Measurements from ENCODE around the gene PALLD. TPM values are rescaled to one million over a fixed set of nuclear protein-coding genes. Genes with fewer than 3 reads are reported as not detected.

PALLD gene
- total RNA-seq, 1 experiment from 2014 or later: 6.5 TPM

DNA sequence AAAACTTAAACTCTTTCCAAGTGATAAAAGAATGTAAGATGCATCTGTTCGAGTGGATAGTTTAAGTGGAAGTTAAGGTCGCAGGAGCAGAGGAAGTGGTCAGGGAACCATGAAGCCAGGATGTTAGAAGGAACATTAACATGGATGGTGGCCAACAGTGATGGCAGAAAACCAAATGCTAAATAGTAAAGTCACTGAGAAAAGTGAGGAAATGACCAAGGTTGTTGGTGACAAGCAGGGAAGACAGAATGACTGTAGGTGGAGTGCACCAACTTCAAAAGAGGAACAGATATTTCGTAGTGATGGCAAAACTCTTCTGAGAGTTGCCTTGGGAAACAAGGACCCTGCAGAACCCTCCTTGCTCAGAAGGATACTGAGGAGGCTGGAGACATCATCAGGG is 226.2 kb downstream of the PALLD start:
- intact Hi-C loops (cut with micrococcal nuclease; ENCODE audit: unreplicated experiment) (no loop called here), in situ Hi-C loops (cut with HindIII; ENCODE audit: low pct_unique_long_range_greater_than_20kb, low sequenced_read_pairs) (no loop called here)
- TF ChIP-seq TCF7L2 (IDR thresholded peaks at IDR 0.05; ENCODE audit: low read depth, low read length): no peak
- TF ChIP-seq CTCF (IDR thresholded peaks at IDR 0.05): no peak
- TF ChIP-seq REST (IDR thresholded peaks at IDR 0.05; ENCODE audit: insufficient read depth in 1 of 2, low read depth in 2 of 2, low read length in 1 of 2): no peak
- TF ChIP-seq SIN3A (IDR thresholded peaks at IDR 0.05; ENCODE audit: borderline replicate concordance, insufficient read depth, low read depth, low read length): no peak
- no peak for TF ChIP-seq POLR2AphosphoS5 (IDR thresholded peaks at IDR 0.05; ENCODE audit: low read depth, low read length)
- DNase-seq (ENCODE audit: low read depth, low spot score): no peak
- ATAC-seq: no peak
- ChIA-PET POLR2A (no interaction called here), CTCF (no interaction called here)
- H3K4me1 ChIP-seq (ENCODE audit: control insufficient read depth, insufficient read depth, low read length): no peaks in the 10 kb centered on the region
- BruUV-seq (replicated peaks): no TSS peak
- H3K27ac ChIP-seq (ENCODE audit: low read length): no peak overlapping the region
- no peaks in the 10 kb centered on the region for H3K9me3 ChIP-seq (ENCODE audit: control insufficient read depth, insufficient read depth, low read depth, low read length)
- no peaks in the 10 kb centered on the region for H3K36me3 ChIP-seq (ENCODE audit: control insufficient read depth, insufficient read depth, low read length)
- no peak overlapping the region for H3K4me3 ChIP-seq (ENCODE audit: low read depth in 2 of 2, low read length in 2 of 2)
- H3K27me3 ChIP-seq (ENCODE audit: control insufficient read depth, insufficient read depth, low read length): no peaks in the 10 kb centered on the region

DNA sequence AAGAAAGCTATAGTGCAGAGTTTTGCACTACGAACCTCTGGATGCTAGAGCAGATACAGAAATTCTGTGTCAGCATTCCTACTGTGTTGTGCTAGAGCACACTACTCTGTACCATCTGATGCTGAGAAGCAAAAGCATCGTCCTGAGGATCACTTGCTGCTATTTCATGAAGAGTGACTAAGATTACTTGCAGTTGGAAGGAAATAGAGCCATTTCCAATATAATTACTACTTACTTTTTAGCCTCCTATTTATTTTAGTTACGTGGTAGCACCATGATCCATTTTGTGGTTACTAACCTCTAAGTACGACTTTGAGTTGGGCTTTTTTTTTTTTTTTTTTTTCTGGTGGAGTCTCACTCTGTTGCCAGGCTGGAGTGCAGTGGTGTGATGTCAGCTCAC is 226.7 kb downstream of the PALLD start:
- ATAC-seq (no peak), DNase-seq (ENCODE audit: low read depth, low spot score) (no peak)
- ChIA-PET POLR2A (no interaction called here), CTCF (no interaction called here)
- Histone ChIP-seq H3K4me1 (ENCODE audit: control insufficient read depth, insufficient read depth, low read length) (no peaks in the 10 kb centered on the region), H3K36me3 (ENCODE audit: control insufficient read depth, insufficient read depth, low read length) (no peaks in the 10 kb centered on the region), H3K9me3 (ENCODE audit: control insufficient read depth, insufficient read depth, low read depth, low read length) (no peaks in the 10 kb centered on the region), H3K27me3 (ENCODE audit: control insufficient read depth, insufficient read depth, low read length) (no peaks in the 10 kb centered on the region), H3K4me3 (ENCODE audit: low read depth in 2 of 2, low read length in 2 of 2) (no peak overlapping the region), H3K27ac (ENCODE audit: low read length) (no peak overlapping the region)
- intact Hi-C loops (cut with micrococcal nuclease; ENCODE audit: unreplicated experiment): no loop called here
- TF ChIP-seq POLR2AphosphoS5 (IDR thresholded peaks at IDR 0.05; ENCODE audit: low read depth, low read length): no peak
- TF ChIP-seq TCF7L2 (IDR thresholded peaks at IDR 0.05; ENCODE audit: low read depth, low read length): no peak
- no peak for TF ChIP-seq CTCF (IDR thresholded peaks at IDR 0.05)
- no peak for TF ChIP-seq REST (IDR thresholded peaks at IDR 0.05; ENCODE audit: insufficient read depth in 1 of 2, low read depth in 2 of 2, low read length in 1 of 2)
- TF ChIP-seq SIN3A (IDR thresholded peaks at IDR 0.05; ENCODE audit: borderline replicate concordance, insufficient read depth, low read depth, low read length): no peak
- no TSS peak for BruUV-seq (replicated peaks)
- in situ Hi-C loops (cut with HindIII; ENCODE audit: low pct_unique_long_range_greater_than_20kb, low sequenced_read_pairs): no loop called here

Data from Panc1 (cell line).